ENCODE measurements around the gene SERPINB6. TPM values are rescaled to one million over a fixed set of nuclear protein-coding genes. Genes with fewer than 3 reads are reported as not detected.
A peak's percentile ranks its signal among the peaks of the same experiment; 100 is the strongest.

Gene SERPINB6
- polyA plus RNA-seq, 3 donors = 117 to 208 (median 200) TPM

DNA sequence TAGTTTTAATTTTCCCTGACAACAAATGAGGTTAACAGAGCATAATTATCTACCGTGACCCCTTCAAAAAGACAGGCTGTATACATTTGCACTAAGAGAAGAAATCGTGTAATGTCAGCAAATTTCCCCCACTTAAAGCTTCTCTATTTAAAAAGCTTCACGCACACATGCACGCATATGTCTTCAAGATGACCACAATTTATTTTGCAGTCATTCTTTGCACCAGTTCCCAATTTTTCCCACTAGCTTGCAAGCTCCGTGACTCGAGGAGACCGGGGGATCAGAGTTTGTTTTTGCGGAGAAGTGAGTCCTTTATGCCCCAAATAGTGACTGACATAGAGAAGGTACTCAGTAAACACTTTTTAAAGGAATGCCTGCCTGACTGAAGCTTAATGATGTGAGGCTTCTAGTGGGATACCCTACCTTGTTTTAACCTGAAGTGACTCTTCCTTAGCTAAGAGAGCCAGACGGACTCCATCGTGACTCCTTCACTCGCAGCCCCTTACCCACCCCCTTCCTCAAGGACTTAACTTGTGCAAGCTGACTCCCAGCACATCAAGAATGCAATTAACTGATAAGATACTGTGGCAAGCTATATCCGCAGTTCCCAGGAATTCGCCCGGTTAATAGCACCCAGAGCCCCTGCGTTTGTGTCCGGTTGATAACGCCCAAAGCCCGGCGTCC lies 19.0 kb upstream of the SERPINB6 start:
- Mint-ChIP-seq H3K4me1 (peaks cover 25% of the 10 kb centered on the region), H3K4me3 (peak overlapping the region; percentile 89 to 98), H3K9me3 (peaks cover 0 to 2% (median 0%) of the 10 kb centered on the region in 7 donors), H3K36me3 (peaks cover 0 to 3% of the 10 kb centered on the region in 2 donors), H3K27ac (peak overlapping the region; percentile 97 to 99 (median 97)), H3K27me3 (ENCODE audit: low read depth in 3 of 3) (peaks cover 2 to 7% (median 2%) of the 10 kb centered on the region in 3 donors)
- WGBS (ENCODE audit: insufficient coverage) = 0% methylated on average over 13 of the region's 19 CpGs
- peaks cover 19 to 32% of the 10 kb centered on the region in 2 donors for H3K4me1 ChIP-seq (ENCODE audit: control insufficient read depth in 1 of 2, insufficient read depth in 2 of 2, low read length in 2 of 2)
- H3K27me3 ChIP-seq (ENCODE audit: control insufficient read depth in 2 of 2, insufficient read depth in 2 of 2, low read length in 2 of 2) = no peaks in the 10 kb centered on the region
- H4K20me1 ChIP-seq (ENCODE audit: insufficient read depth, low read length) = no peaks in the 10 kb centered on the region
- TF ChIP-seq, protein P1, sequence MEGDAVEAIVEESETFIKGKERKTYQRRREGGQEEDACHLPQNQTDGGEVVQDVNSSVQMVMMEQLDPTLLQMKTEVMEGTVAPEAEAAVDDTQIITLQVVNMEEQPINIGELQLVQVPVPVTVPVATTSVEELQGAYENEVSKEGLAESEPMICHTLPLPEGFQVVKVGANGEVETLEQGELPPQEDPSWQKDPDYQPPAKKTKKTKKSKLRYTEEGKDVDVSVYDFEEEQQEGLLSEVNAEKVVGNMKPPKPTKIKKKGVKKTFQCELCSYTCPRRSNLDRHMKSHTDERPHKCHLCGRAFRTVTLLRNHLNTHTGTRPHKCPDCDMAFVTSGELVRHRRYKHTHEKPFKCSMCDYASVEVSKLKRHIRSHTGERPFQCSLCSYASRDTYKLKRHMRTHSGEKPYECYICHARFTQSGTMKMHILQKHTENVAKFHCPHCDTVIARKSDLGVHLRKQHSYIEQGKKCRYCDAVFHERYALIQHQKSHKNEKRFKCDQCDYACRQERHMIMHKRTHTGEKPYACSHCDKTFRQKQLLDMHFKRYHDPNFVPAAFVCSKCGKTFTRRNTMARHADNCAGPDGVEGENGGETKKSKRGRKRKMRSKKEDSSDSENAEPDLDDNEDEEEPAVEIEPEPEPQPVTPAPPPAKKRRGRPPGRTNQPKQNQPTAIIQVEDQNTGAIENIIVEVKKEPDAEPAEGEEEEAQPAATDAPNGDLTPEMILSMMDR (IDR thresholded peaks at IDR 0.05) = no peak
- H3K36me3 ChIP-seq (replicated peaks in 1 of 2; ENCODE audit: control insufficient read depth in 1 of 2, insufficient read depth in 2 of 2, low read length in 2 of 2) = no peaks in the 10 kb centered on the region
- H3K4me2 ChIP-seq (replicated peaks; ENCODE audit: extremely low read depth, low read length, poor library complexity, severe bottlenecking) = peak overlapping the region; percentile 88
- H2AFZ ChIP-seq (ENCODE audit: insufficient read depth, low read depth, low read length, poor library complexity, severe bottlenecking) = peak overlapping the region; percentile 98
- H3K27ac ChIP-seq (ENCODE audit: low read depth in 1 of 2, low read length in 2 of 2) = peak overlapping the region; percentile 82 to 94
- intact Hi-C loops (cut with micrococcal nuclease) = loop anchor here (10.0 kb wide), 1 partner anchor 264 kb away; the partner anchor contains the start of gene PSMG4 (in 2 of the 2)
- peaks cover 8% of the 10 kb centered on the region for H3K79me2 ChIP-seq (ENCODE audit: insufficient read depth, low read length)
- DNase-seq = peak in 2 of 3 donors; percentile 63 to 64
- H3K9me3 ChIP-seq (replicated peaks in 1 of 2; ENCODE audit: control insufficient read depth in 1 of 2, insufficient read depth in 1 of 2, low read length in 2 of 2) = no peaks in the 10 kb centered on the region
- H3K9ac ChIP-seq (ENCODE audit: insufficient read depth, low read length, poor library complexity, severe bottlenecking) = peak overlapping the region; percentile 87
- peak overlapping the region; percentile 80 to 100 (median 96) for H3K4me3 ChIP-seq (replicated peaks in 1 of 3; ENCODE audit: low read depth in 2 of 3, low read length in 3 of 3)

GRCh38 chr6:2989332-2990247 lies 18.2 kb upstream of the SERPINB6 start:
- H3K4me3 ChIP-seq (replicated peaks in 1 of 3; ENCODE audit: low read depth in 2 of 3, low read length in 3 of 3) = peak overlapping the region; percentile 80 to 100 (median 96)
- H3K79me2 ChIP-seq (ENCODE audit: insufficient read depth, low read length) = peaks cover 8% of the 10 kb centered on the region
- H3K27ac Mint-ChIP-seq = peak overlapping the region; percentile 97 to 99 (median 97)
- H3K4me3 Mint-ChIP-seq = peak overlapping the region; percentile 89 to 98
- H3K9me3 Mint-ChIP-seq = peaks cover 0 to 2% (median 0%) of the 10 kb centered on the region in 7 donors
- no peaks in the 10 kb centered on the region for H3K27me3 ChIP-seq (ENCODE audit: control insufficient read depth in 2 of 2, insufficient read depth in 2 of 2, low read length in 2 of 2)
- H4K20me1 ChIP-seq (ENCODE audit: insufficient read depth, low read length) = no peaks in the 10 kb centered on the region
- peaks cover 25% of the 10 kb centered on the region for H3K4me1 Mint-ChIP-seq
- H3K9me3 ChIP-seq (replicated peaks in 1 of 2; ENCODE audit: control insufficient read depth in 1 of 2, insufficient read depth in 1 of 2, low read length in 2 of 2) = no peaks in the 10 kb centered on the region
- TF ChIP-seq, protein P1 (IDR thresholded peaks at IDR 0.05) = peak; percentile 68
- peaks cover 2 to 7% (median 2%) of the 10 kb centered on the region in 3 donors for H3K27me3 Mint-ChIP-seq (ENCODE audit: low read depth in 3 of 3)
- peak; percentile 94 to 98 (median 98) for DNase-seq
- peak overlapping the region; percentile 98 for H2AFZ ChIP-seq (ENCODE audit: insufficient read depth, low read depth, low read length, poor library complexity, severe bottlenecking)
- peak overlapping the region; percentile 87 for H3K9ac ChIP-seq (ENCODE audit: insufficient read depth, low read length, poor library complexity, severe bottlenecking)
- peaks cover 19 to 32% of the 10 kb centered on the region in 2 donors for H3K4me1 ChIP-seq (ENCODE audit: control insufficient read depth in 1 of 2, insufficient read depth in 2 of 2, low read length in 2 of 2)
- H3K36me3 Mint-ChIP-seq = peaks cover 0 to 3% of the 10 kb centered on the region in 2 donors
- no peaks in the 10 kb centered on the region for H3K36me3 ChIP-seq (replicated peaks in 1 of 2; ENCODE audit: control insufficient read depth in 1 of 2, insufficient read depth in 2 of 2, low read length in 2 of 2)
- H3K4me2 ChIP-seq (replicated peaks; ENCODE audit: extremely low read depth, low read length, poor library complexity, severe bottlenecking) = peak overlapping the region; percentile 88
- intact Hi-C loops (cut with micrococcal nuclease) = loop anchor here (2.0 to 10.0 kb wide), 7 partner anchors 37 to 265 kb away; partner anchors contain the start of genes PSMG4 (in 2 of the 2) and SERPINB1 (in 2 of the 2)
- WGBS (ENCODE audit: insufficient coverage) = under 1% methylated on average over 11 of the region's 22 CpGs
- H3K27ac ChIP-seq (ENCODE audit: low read depth in 1 of 2, low read length in 2 of 2) = peak overlapping the region; percentile 82 to 94

All from CD14-positive monocyte (primary cell).